MG63 (cell line): ENCODE data around the gene GRP. TPM values are rescaled to one million over a fixed set of nuclear protein-coding genes. Genes with fewer than 3 reads are reported as not detected.
"Not testable (repeated sequence)": the region's sequence is repeated elsewhere in the genome, so short reads cannot be mapped to it uniquely, and the experiment has no call there.

Experiments used
- DNase-seq: peaks from one replicate; pipeline ENCODE4 v3.0.0-alpha.2; 2020
- H3K27me3 ChIP-seq: fragments of 250-450 bp; sonication (Bioruptor Pico); 2 replicates; pipeline ENCODE4 v1.5.1; 2020; ENCODE audit warnings: mild to moderate bottlenecking, moderate library complexity
- H3K36me3 ChIP-seq: fragments of 250-450 bp; sonication (Bioruptor Pico); 2 replicates; pipeline ENCODE4 v1.5.1; 2020; ENCODE audit warnings: mild to moderate bottlenecking, moderate library complexity
- H3K4me3 ChIP-seq: fragments of 250-450 bp; sonication (Bioruptor Pico); 2 replicates; pipeline ENCODE4 v1.5.1; 2020; ENCODE audit warnings: mild to moderate bottlenecking, moderate library complexity
- H3K9me3 ChIP-seq: fragments of 250-450 bp; sonication (Bioruptor Pico); 2 replicates; pipeline ENCODE4 v1.5.1; 2020; ENCODE audit warnings: mild to moderate bottlenecking, moderate library complexity
- total RNA-seq: library from RNA; depleted of rRNA; stranded (reverse); fragments of >200 nt; shearing (Covaris generic); gene quantifications from 2 replicates; pipeline ENCODE4 v1.2.3, GENCODE V29; 2014; ENCODE audit warnings: low replicate concordance

The GRP gene
- total RNA-seq, 1 experiment from 2014 or later, result not detected

DNA sequence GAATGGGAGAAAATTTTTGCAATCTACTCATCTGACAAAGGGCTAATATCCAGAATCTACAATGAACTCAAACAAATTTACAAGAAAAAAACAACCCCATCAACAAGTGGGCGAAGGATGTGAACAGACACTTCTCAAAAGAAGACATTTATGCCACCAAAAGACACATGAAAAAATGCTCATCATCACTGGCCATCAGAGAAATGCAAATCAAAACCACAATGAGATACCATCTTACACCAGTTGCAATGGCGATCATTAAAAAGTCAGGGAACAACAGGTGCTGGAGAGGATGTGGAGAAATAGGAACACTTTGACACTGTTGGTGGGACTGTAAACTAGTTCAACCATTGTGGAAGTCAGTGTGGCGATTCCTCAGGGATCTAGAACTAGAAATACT lies 41.9 kb downstream of the GRP start:
- not testable (repeated sequence) for H3K9me3 ChIP-seq, H3K36me3 ChIP-seq, DNase-seq, H3K4me3 ChIP-seq
- H3K27me3 ChIP-seq, result peaks cover 47% of the 10 kb centered on the region

DNA sequence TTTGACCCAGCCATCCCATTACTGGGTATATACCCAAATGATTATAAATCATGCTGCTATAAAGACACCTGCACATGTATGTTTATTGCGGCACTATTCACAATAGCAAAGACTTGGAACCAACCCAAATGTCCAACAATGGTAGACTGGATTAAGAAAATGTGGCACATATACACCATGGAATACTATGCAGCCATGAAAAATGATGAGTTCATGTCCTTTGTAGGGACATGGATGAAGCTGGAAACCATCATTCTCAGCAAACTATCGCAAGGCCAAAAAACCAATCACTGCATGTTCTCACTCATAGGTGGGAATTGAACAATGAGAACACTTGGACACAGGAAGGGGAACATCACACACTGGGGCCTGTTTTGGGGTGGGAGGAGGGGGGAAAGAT lies 42.3 kb downstream of the GRP start:
- H3K27me3 ChIP-seq, result peaks cover 51% of the 10 kb centered on the region
- not testable (repeated sequence) for H3K4me3 ChIP-seq, H3K9me3 ChIP-seq, DNase-seq, H3K36me3 ChIP-seq

DNA sequence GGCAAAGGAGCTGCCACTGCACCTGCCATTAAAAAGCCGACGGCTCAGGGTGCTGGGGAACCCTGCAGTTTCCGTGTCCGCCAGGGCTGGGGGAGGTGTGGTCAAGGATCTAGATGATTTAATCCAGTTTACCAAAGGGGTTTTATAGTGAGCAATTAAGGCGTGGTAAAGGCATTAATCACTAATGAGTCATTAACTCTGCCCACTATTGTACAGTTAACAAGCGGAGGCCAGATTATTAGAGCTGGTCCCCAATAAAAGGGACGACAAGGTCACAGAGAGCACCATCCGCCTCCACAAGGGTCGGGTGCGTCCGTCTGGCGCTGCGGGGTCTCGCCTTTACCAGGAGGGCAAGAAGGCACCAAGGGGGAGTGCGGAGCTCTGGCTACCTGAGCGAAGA lies 43.7 kb downstream of the GRP start:
- Histone ChIP-seq H3K36me3 (no peaks in the 10 kb centered on the region), H3K9me3 (no peaks in the 10 kb centered on the region), H3K27me3 (peaks cover 61% of the 10 kb centered on the region), H3K4me3 (no peak overlapping the region)
- no peak for DNase-seq

DNA sequence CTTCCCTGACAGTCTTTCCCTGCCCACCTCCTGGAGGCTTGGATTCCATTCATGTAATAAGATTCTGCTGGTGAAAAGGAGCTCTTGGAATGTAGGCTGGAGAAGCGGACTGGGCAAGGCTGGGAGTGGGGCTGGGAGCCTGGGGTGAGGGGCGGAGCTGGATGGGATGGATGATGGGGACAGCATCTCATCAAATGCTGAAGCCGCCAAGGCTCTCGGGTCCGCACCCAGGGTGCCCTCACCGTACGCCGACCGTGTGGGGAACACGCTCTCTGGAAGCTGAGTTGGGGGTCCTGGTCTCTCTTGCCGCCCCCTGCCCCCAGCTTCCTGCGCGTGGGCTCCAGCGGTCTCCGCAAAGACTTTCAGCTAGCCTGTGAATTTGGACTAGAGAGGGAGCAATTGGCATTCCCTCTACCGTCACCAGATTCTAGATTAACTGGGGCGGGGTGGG lies 44.2 kb downstream of the GRP start:
- peaks cover 64% of the 10 kb centered on the region for H3K27me3 ChIP-seq
- H3K36me3 ChIP-seq, result no peaks in the 10 kb centered on the region
- no peak overlapping the region for H3K4me3 ChIP-seq
- no peak for DNase-seq
- no peaks in the 10 kb centered on the region for H3K9me3 ChIP-seq

DNA sequence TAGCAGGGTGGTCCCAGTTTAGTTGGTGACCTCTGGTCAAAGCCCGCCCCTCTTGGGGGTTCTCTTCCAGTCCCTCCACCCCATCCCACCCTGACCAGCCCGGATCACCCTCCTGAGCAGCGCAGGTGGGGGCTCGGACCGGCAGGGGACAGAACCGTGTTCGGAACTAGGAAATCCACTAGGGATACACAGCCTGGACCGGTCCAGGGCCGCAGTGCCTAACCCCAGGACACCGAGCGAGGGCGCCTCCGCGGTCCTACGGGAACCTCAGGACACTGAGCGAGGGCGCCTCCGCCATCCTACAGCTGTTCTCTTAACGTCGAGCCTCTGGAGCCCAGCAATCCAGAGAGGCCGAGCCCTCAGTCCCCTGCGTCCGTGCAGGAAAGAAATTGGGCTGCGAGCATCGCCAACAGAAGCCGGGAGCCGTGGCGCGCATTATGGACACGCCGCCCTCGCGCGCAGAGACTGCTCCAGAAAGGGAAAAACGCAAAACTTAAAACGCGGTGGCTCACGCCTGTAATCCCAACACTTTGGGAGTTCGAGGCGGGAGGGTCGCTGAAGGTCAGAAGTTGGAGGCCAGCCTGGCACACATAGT lies 44.8 kb downstream of the GRP start:
- Histone ChIP-seq H3K9me3 (no peaks in the 10 kb centered on the region), H3K4me3 (peak overlapping the region; percentile 49), H3K27me3 (peaks cover 69% of the 10 kb centered on the region), H3K36me3 (no peaks in the 10 kb centered on the region)
- no peak for DNase-seq

DNA sequence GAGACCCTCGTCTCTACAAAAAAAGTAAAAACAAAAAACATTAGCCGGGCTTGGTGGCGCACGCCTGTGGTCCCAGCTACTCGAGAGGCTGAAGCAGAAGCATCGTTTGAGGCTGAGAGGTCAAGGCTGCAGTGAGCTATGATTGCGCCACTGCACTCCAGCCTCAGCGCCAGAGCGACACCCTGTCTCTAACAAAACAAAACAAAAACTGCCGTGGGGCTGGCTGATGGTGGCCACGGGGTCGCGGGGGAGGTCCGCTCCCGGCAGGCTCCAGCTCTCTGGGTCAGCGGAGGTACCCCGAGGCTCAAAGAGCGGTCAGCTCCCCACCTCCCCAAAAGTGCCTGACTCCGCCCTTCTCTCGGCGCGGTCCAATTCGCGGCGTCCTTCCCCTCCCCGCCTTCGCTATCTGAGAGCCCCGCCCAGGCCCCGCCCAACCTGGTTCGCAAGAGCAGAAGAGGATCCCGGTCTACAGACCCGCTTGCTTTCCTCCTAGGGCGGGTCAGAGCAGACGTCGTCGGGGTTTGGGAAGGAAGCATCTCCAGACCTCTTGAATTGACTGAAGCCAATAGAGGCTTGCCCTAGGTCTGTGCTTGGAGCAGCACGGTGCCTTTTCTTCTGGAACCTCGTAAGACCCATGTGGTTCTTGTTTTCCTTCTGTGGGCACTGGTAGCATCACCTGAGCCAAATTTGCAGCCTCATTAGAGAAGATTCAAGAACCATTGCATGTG lies 45.5 kb downstream of the GRP start:
- no peaks in the 10 kb centered on the region for H3K9me3 ChIP-seq
- no peaks in the 10 kb centered on the region for H3K36me3 ChIP-seq
- H3K4me3 ChIP-seq, result peak overlapping the region; percentile 49
- peaks cover 76% of the 10 kb centered on the region for H3K27me3 ChIP-seq
- DNase-seq, result peak; percentile 65

DNA sequence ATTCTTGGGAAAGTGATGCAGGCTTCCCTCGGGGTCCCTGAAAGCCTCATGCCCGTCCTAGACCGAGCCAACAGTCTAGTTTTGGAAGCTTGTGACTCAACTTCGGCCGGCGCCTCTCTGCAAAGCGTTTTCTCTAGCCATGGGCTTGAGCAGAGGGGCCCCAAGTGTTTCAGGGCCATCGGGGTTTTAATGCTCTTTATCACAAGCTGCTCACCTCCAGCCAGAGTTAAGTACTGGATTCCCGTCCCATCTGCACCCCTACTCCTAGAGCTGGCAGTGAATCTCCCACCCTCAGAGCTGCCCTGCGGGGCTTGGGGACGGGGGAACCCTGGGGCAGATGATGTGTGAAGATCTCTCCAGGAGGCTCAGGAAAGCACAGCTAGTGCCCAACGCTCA lies 46.0 kb downstream of the GRP start:
- no peak for DNase-seq
- Histone ChIP-seq H3K4me3 (no peak overlapping the region), H3K9me3 (no peaks in the 10 kb centered on the region), H3K27me3 (peaks cover 81% of the 10 kb centered on the region), H3K36me3 (no peaks in the 10 kb centered on the region)

GRCh38 chr18:59266459-59266858 lies 46.5 kb downstream of the GRP start:
- Histone ChIP-seq H3K9me3 (no peaks in the 10 kb centered on the region), H3K4me3 (no peak overlapping the region), H3K36me3 (no peaks in the 10 kb centered on the region), H3K27me3 (peaks cover 86% of the 10 kb centered on the region)
- DNase-seq, result no peak

DNA sequence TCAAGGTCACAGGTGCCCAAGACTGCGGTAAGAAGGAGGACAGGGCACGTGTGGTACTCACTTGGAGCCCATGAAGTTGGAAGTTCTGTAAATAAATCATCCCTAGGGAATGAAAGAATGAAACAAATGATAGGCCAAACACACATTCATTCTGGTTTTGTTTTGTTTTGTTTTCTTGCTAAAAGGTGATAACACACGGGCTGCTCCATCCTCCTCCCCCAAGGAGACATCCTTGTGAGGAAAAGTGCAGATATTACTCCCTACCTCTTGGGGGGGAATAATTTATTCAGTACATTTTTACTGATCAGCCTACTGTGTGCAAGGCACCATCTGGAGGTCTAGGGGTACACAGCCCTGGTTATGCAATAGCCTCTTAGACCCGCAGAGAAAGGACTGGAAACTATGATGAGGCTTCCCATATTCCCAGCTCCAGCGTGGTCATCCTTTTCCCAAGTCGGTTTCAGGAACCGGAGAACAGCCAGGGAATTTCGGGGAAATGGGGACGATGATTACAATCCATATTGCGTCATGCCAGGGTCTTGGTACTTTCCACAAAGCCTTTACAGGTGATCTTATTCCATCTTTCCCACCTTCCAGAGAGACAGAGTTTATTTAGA lies 47.0 kb downstream of the GRP start:
- no peaks in the 10 kb centered on the region for H3K36me3 ChIP-seq
- no peaks in the 10 kb centered on the region for H3K9me3 ChIP-seq
- no peak for DNase-seq
- peaks cover 92% of the 10 kb centered on the region for H3K27me3 ChIP-seq
- H3K4me3 ChIP-seq, result no peak overlapping the region

- peak; percentile 8 for DNase-seq
- Histone ChIP-seq H3K27me3 (peaks cover 96% of the 10 kb centered on the region), H3K9me3 (no peaks in the 10 kb centered on the region), H3K36me3 (no peaks in the 10 kb centered on the region), H3K4me3 (no peak overlapping the region)
Observed at GRCh38 chr18:59267503-59268126, 47.7 kb downstream of the GRP start.

DNA sequence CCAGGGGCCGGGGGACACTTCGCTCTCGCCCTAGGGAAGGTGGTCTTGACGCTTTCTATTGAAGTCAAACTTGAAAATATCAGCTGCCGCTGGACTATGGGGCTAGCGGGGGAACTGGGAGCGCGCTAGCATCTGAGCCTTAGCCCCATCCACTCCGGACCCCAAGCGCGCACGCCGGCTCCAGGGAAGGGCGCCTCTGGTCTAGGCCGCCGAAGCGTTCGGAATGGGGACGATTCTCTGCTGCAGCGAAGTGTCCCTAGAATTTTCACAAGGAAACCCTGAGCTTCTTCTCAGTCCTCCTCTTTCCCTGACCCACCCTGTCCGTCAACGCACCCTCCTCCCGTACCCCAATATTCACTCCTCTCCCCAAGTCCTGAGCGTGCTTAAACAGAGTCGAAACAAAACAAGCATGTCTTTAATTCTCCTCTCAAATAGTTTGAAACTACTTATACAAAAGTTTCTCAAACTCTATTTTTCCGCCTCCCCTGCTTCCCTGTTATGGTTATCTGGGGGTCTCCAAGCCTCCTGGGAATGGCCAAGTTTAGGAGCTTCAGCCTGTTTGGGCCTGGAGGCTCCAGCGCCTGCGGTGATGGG lies 48.3 kb downstream of the GRP start:
- Histone ChIP-seq H3K9me3 (no peaks in the 10 kb centered on the region), H3K36me3 (no peaks in the 10 kb centered on the region), H3K4me3 (no peak overlapping the region), H3K27me3 (peaks cover 97% of the 10 kb centered on the region)
- no peak for DNase-seq

GRCh38 chr18:59268721-59269562 lies 49.0 kb downstream of the GRP start:
- Histone ChIP-seq H3K4me3 (no peak overlapping the region), H3K36me3 (no peaks in the 10 kb centered on the region), H3K9me3 (no peaks in the 10 kb centered on the region), H3K27me3 (peaks cover 97% of the 10 kb centered on the region)
- DNase-seq, result peak; percentile 55

GRCh38 chr18:59269563-59270119 lies 49.7 kb downstream of the GRP start:
- Histone ChIP-seq H3K4me3 (no peak overlapping the region), H3K27me3 (peaks cover 96% of the 10 kb centered on the region), H3K9me3 (no peaks in the 10 kb centered on the region), H3K36me3 (no peaks in the 10 kb centered on the region)
- DNase-seq, result no peak

DNA sequence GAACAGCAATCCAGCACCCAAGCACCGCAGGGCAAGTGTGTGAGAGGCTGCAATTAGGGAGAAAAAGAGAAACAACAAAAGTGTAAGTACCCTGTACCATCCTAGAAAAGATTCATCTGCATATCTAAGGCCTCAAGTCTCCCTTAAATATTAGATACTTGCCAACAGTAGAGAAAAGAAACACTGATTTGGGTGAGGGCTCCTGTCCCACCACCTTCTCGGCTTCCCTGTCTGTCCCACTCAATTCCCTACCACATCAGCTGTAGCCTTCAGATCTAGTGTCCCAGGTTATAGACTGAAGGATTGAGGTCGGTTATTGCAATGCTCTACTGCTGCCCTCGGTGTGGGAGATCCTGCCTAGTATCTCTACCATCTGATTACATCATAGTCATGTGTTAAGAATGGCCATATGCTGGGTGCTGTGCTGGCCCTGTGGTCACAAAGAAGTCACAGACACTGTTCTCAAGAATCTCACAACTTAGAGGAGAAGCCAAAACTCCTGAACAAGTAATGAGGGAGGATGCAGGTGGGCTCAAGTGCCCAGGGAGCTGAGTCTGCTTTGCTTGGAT lies 50.8 kb downstream of the GRP start:
- H3K9me3 ChIP-seq, result no peaks in the 10 kb centered on the region
- no peak for DNase-seq
- H3K36me3 ChIP-seq, result no peaks in the 10 kb centered on the region
- H3K4me3 ChIP-seq, result no peak overlapping the region
- H3K27me3 ChIP-seq, result peaks cover 90% of the 10 kb centered on the region

DNA sequence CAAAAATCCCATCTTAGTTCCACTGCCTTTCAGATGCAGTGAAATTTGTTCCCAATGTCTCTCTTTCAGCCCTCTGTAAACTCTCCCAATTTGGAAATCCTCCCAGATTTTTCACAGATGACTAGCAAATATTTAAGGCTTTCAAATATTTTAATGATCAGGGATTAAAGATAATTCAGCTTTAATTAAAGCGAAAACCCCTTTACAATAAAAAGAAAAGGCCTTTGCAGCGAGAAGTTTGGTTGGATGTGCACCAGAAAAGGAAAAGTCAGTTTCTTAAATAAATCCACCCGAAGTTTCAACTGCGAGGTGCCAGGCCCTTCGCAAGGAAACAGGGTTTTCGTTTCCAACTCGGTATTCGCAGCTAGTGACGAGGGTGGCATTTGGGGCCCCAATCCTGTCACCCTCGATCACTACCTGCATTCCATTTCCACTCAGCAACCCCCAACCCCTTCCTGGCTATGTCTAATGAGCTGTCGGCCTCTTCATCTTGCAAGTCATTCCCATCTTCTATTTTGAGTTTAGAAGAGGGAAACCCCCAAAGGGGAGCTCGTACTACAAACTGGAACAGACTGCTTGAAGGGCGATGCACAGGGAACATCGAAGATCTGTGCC lies 51.8 kb downstream of the GRP start:
- Histone ChIP-seq H3K9me3 (no peaks in the 10 kb centered on the region), H3K36me3 (no peaks in the 10 kb centered on the region), H3K27me3 (peaks cover 80% of the 10 kb centered on the region), H3K4me3 (no peak overlapping the region)
- DNase-seq, result no peak
